Measurements from ENCODE around the gene AGTR2. TPM values are rescaled to one million over a fixed set of nuclear protein-coding genes. Genes with fewer than 3 reads are reported as not detected.
"Not testable (repeated sequence)": the region's sequence is repeated elsewhere in the genome, so short reads cannot be mapped to it uniquely, and the experiment has no call there.

The AGTR2 gene, protein sequence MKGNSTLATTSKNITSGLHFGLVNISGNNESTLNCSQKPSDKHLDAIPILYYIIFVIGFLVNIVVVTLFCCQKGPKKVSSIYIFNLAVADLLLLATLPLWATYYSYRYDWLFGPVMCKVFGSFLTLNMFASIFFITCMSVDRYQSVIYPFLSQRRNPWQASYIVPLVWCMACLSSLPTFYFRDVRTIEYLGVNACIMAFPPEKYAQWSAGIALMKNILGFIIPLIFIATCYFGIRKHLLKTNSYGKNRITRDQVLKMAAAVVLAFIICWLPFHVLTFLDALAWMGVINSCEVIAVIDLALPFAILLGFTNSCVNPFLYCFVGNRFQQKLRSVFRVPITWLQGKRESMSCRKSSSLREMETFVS
- not detected for total RNA-seq

DNA sequence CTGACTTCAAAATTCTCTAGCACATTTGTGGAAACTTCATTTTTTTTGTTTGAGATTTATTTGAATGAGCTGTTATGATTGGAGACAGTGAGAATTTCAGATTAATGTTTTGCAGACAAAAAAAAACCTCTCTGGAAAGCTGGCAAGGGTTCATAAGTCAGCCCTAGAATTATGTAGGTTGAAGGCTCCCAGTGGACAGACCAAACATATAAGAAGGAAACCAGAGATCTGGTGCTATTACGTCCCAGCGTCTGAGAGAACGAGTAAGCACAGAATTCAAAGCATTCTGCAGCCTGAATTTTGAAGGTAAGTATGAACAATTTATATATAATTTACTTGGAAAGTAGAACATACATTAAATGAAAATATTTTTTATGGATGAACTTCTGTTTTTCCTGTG lies at the start of gene AGTR2:
Gene AGTR2 (plus strand): TSS at position 234 of the 400 bp plus-strand sequence. CDS start 1,537 bp downstream, outside the sequence.
- no peaks in the 10 kb centered on the region for H3K27me3 Mint-ChIP-seq
- H3K27ac Mint-ChIP-seq: no peak within 1 kb of the TSS
- H3K4me3 Mint-ChIP-seq: no peak within 1 kb of the TSS
- no peak for DNase-seq
- POLR2A ChIA-PET: no interaction called here
- H3K36me3 Mint-ChIP-seq (ENCODE audit: low read depth): no peaks in the 10 kb centered on the region
- CTCF ChIA-PET: no interaction called here
- H3K4me1 Mint-ChIP-seq: no peaks in the 10 kb centered on the region
- no peaks in the 10 kb centered on the region for H3K9me3 Mint-ChIP-seq

DNA sequence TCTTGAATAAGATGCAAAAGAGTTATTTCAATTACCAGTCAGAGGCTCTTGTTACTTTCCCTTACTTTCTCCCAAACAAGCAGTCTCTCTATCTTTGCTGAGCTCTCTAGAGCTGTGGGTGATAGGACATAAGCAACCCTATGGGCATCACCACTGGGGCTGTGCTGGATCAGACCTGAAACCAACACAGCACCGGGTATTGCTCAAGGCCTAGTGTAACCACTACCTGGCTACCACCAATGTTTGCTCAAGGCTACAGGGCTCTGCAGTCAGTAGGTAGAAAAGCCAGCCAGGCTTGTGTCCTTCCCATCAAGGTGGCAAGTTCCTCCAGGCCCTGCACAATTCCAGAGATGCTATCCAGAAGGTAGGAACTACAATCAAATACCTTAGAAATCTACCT lies 35.3 kb upstream of the AGTR2 start:
- no peak overlapping the region for H3K4me3 Mint-ChIP-seq
- H3K4me1 Mint-ChIP-seq: no peaks in the 10 kb centered on the region
- H3K9me3 Mint-ChIP-seq: no peaks in the 10 kb centered on the region
- no peak for DNase-seq
- no peak overlapping the region for H3K27ac Mint-ChIP-seq
- ChIA-PET CTCF (no interaction called here), POLR2A (no interaction called here)
- no peaks in the 10 kb centered on the region for H3K36me3 Mint-ChIP-seq (ENCODE audit: low read depth)
- no peaks in the 10 kb centered on the region for H3K27me3 Mint-ChIP-seq

DNA sequence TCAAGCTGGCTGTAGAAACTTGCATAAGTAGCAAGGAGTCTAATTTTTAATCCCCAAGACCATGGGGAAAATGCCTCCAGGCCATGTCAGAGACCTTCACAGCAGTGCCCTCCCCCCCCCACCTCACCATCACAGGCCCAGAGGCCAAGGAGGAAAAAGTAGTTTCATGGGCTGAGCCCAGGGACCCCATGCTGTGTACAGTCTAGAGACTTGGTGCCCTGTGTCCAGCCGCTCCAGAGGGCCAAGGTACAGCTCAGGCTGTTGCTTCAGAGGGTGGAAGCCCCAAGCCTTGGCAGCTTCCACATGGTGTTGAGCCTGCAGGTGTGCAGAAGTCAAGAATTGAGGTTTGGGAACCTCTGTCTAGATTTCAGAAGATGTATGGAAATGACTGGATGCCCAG lies 29.3 kb upstream of the AGTR2 start:
- POLR2A ChIA-PET; H3K27ac Mint-ChIP-seq; H3K4me3 Mint-ChIP-seq; DNase-seq; H3K4me1 Mint-ChIP-seq; H3K27me3 Mint-ChIP-seq; H3K9me3 Mint-ChIP-seq; H3K36me3 Mint-ChIP-seq (ENCODE audit: low read depth); CTCF ChIA-PET: not testable (repeated sequence)

DNA sequence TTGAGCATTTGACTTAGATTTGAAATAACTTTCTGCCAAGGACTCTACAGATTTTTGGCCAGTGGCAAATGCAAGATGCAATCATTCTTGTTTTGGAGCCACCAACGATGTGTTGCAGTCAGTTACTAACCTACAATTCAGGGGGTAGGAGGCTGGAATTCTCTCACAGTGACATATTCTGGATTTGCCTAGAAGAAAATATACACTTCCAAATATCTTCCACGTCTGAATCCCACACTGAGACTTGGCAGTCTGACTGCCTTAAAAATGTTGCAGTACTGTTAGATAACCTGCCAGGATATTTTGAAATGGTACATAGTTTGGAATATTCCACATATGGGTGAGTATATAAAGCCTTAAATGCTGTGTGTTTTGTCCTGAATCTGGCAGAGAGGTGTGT lies 27.6 kb upstream of the AGTR2 start:
- POLR2A ChIA-PET: no interaction called here
- Mint-ChIP-seq H3K27me3 (no peaks in the 10 kb centered on the region), H3K9me3 (no peaks in the 10 kb centered on the region), H3K4me3 (no peak overlapping the region), H3K4me1 (no peaks in the 10 kb centered on the region), H3K36me3 (ENCODE audit: low read depth) (no peaks in the 10 kb centered on the region), H3K27ac (no peak overlapping the region)
- no peak for DNase-seq
- CTCF ChIA-PET: no interaction called here

DNA sequence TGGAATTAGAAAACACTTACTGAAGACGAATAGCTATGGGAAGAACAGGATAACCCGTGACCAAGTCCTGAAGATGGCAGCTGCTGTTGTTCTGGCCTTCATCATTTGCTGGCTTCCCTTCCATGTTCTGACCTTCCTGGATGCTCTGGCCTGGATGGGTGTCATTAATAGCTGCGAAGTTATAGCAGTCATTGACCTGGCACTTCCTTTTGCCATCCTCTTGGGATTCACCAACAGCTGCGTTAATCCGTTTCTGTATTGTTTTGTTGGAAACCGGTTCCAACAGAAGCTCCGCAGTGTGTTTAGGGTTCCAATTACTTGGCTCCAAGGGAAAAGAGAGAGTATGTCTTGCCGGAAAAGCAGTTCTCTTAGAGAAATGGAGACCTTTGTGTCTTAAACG lies 2.4 kb downstream of the AGTR2 start:
- H3K9me3 Mint-ChIP-seq: no peaks in the 10 kb centered on the region
- no peak overlapping the region for H3K27ac Mint-ChIP-seq
- no peaks in the 10 kb centered on the region for H3K4me1 Mint-ChIP-seq
- H3K36me3 Mint-ChIP-seq (ENCODE audit: low read depth): no peaks in the 10 kb centered on the region
- no peaks in the 10 kb centered on the region for H3K27me3 Mint-ChIP-seq
- ChIA-PET POLR2A (no interaction called here), CTCF (no interaction called here)
- no peak for DNase-seq
- H3K4me3 Mint-ChIP-seq: no peak overlapping the region

DNA sequence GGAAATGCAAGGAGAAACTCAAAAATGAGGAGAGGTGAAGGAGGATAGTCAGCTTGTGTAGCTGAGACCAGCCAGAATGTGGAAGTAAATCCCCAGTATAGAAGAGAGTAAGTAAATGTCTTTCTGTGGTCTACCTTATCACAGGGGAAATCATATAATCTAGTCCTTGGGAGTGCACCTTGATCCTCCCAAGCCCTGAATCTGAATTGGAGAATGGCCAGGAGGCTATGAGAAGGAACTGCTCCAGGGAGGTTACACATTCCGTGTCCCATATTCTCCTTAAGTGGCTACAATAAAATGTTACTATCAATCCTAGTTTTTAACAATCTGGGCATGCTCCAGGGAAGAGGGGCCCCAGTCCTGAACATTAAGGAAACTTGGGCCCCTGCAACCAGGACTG lies 10.8 kb downstream of the AGTR2 start:
- no peaks in the 10 kb centered on the region for H3K27me3 Mint-ChIP-seq
- no peaks in the 10 kb centered on the region for H3K4me1 Mint-ChIP-seq
- ChIA-PET CTCF (no interaction called here), POLR2A (no interaction called here)
- no peak overlapping the region for H3K4me3 Mint-ChIP-seq
- peaks cover 5% of the 10 kb centered on the region for H3K9me3 Mint-ChIP-seq
- no peak for DNase-seq
- no peaks in the 10 kb centered on the region for H3K36me3 Mint-ChIP-seq (ENCODE audit: low read depth)
- H3K27ac Mint-ChIP-seq: no peak overlapping the region

DNA sequence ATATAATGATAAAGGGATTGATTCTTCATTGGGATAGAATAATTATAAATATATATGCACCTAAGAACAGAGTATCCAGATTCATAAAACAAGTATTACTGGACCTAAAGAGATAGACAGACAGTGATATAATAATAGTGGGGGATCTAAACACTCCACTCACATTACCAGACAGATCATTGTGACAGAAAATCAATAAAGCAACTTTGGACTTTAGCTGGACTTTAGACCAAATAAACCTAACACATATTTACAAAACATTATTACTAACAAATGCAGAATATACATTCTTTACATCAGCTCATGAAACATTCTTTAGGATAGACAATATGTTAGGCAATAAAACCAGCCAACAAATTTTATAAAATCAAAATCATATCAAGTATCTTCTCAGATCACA lies 14.6 kb downstream of the AGTR2 start:
- H3K9me3 Mint-ChIP-seq: peaks cover 3% of the 10 kb centered on the region
- H3K4me3 Mint-ChIP-seq: no peak overlapping the region
- DNase-seq: no peak
- no peaks in the 10 kb centered on the region for H3K27me3 Mint-ChIP-seq
- ChIA-PET POLR2A (no interaction called here), CTCF (no interaction called here)
- H3K27ac Mint-ChIP-seq: no peak overlapping the region
- no peaks in the 10 kb centered on the region for H3K36me3 Mint-ChIP-seq (ENCODE audit: low read depth)
- no peaks in the 10 kb centered on the region for H3K4me1 Mint-ChIP-seq

DNA sequence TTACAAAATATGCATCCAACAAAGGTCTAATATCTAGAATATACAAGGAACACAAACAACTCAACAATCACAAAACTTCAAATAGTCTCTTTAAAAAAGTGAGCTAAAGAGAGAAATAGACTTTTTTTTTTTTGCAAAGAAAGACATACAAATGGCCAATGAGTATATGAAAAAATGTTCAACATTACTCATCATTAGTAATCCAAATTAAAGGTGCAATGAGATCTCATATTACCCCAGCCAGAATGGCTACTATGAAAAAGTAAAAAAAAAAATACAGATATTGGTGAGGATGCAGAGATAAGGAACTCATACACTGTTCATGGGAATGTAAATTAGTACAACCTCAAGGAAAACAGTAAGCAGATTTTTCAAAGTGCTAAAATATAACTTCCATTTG lies 24.1 kb downstream of the AGTR2 start:
- no peak overlapping the region for H3K27ac Mint-ChIP-seq
- no peak overlapping the region for H3K4me3 Mint-ChIP-seq
- no peak for DNase-seq
- no peaks in the 10 kb centered on the region for H3K36me3 Mint-ChIP-seq (ENCODE audit: low read depth)
- H3K27me3 Mint-ChIP-seq: no peaks in the 10 kb centered on the region
- POLR2A ChIA-PET: no interaction called here
- H3K9me3 Mint-ChIP-seq: peaks cover 2% of the 10 kb centered on the region
- no peaks in the 10 kb centered on the region for H3K4me1 Mint-ChIP-seq
- CTCF ChIA-PET: no interaction called here

DNA sequence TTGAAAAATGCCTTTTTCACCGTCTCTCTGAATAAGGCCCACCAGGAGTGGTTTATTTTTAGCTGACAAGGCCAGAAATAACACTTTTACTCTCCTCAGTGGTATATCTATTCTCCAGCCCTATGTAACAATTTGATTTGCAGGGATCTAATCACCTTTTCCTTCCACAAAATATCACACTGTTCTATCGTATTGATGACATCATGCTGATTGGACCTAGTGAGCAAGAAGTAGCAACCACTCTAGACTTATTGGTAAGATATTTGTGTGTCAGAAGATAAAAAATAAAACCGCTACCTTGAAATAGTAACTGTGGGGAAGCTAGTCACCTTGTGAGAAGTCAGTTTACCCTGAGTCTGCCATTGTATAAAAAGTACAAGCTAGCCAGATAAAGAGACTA lies 27.7 kb downstream of the AGTR2 start:
- ChIA-PET POLR2A (no interaction called here), CTCF (no interaction called here)
- H3K27me3 Mint-ChIP-seq: no peaks in the 10 kb centered on the region
- H3K27ac Mint-ChIP-seq: no peak overlapping the region
- no peak overlapping the region for H3K4me3 Mint-ChIP-seq
- no peaks in the 10 kb centered on the region for H3K4me1 Mint-ChIP-seq
- no peak for DNase-seq
- H3K36me3 Mint-ChIP-seq (ENCODE audit: low read depth): no peaks in the 10 kb centered on the region
- no peaks in the 10 kb centered on the region for H3K9me3 Mint-ChIP-seq

DNA sequence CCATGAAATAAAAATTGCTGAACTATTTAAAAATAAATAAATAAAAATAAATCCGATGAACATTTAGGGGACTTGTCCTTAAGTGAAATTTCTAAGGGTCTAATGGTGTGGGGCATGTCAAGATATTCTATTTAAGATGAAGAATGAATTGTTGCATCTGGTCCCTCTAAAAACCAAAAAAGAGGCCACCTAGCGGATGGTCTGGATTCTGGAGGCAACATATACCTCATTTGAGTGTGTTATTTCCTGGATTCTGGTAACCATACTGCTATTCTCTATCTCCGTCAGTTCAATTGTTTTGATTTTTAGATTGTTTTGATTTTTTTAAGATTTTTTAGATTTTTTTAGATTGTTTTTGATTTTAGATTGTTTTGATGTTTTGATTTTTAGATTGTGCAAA lies 28.3 kb downstream of the AGTR2 start:
- no peaks in the 10 kb centered on the region for H3K9me3 Mint-ChIP-seq
- no peaks in the 10 kb centered on the region for H3K4me1 Mint-ChIP-seq
- DNase-seq: no peak
- no peak overlapping the region for H3K4me3 Mint-ChIP-seq
- H3K27ac Mint-ChIP-seq: no peak overlapping the region
- H3K36me3 Mint-ChIP-seq (ENCODE audit: low read depth): no peaks in the 10 kb centered on the region
- ChIA-PET CTCF (no interaction called here), POLR2A (no interaction called here)
- no peaks in the 10 kb centered on the region for H3K27me3 Mint-ChIP-seq

DNA sequence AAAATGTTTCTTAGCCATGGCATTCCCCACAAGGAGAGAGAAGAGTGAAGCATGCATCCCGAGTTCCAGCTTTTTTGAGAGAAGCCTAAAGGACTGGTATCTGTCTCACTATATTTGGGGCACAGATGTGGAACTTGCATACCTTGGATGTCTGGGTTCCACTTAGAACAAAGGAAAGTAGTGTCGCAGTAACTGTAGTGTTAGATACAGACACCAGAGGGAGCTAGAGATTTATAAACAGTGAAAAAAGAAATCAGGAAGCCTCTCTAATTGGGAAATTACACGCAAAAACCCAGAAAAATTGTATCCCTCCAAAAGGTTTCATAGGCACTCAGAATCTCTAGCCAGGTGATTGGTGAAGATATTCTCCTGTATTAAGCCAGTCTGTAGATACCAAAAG lies 34.4 kb downstream of the AGTR2 start:
- H3K27ac Mint-ChIP-seq: no peak overlapping the region
- ChIA-PET CTCF (no interaction called here), POLR2A (no interaction called here)
- no peaks in the 10 kb centered on the region for H3K27me3 Mint-ChIP-seq
- DNase-seq: no peak
- no peaks in the 10 kb centered on the region for H3K4me1 Mint-ChIP-seq
- no peaks in the 10 kb centered on the region for H3K36me3 Mint-ChIP-seq (ENCODE audit: low read depth)
- H3K4me3 Mint-ChIP-seq: no peak overlapping the region
- no peaks in the 10 kb centered on the region for H3K9me3 Mint-ChIP-seq

DNA sequence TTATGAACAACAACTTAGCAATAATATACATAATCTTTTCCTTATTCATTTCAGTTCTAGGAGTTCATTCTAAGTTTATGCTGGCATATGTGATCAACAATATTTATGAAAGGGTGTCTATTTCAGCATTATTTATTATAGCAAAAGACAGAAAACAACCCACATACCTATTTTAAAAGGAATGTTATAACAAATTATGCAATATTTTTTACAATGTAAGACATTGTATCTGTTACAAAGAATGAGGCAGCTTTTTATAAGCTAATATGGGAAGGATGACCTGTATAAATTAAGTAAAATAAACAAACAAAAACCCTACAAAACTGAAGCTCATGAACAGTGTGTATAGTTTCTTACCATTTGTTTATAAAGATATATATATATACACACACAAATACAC lies 42.7 kb downstream of the AGTR2 start:
- H3K36me3 Mint-ChIP-seq (ENCODE audit: low read depth): no peaks in the 10 kb centered on the region
- no peak overlapping the region for H3K27ac Mint-ChIP-seq
- CTCF ChIA-PET: no interaction called here
- H3K4me3 Mint-ChIP-seq: no peak overlapping the region
- DNase-seq: no peak
- H3K9me3 Mint-ChIP-seq: no peaks in the 10 kb centered on the region
- POLR2A ChIA-PET: no interaction called here
- no peaks in the 10 kb centered on the region for H3K4me1 Mint-ChIP-seq
- no peaks in the 10 kb centered on the region for H3K27me3 Mint-ChIP-seq

DNA sequence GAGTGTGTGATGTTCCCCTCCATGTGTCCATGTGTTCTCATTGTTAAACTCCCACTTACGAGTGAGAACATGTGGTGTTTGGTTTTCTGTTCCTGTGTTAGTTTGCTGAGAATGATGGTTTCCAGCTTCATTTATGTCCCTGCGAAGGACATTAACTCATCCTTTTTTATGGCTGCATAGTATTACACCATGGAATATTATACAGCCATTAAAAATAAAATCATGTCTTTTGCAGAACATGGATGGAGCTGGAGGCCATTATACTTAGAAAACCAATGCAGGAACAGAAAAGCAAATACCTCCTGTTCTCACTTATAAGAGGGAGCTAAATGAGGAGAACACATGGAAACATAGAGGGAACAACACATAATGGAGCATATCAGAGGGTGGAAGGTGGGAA lies 46.5 kb downstream of the AGTR2 start:
- CTCF ChIA-PET, POLR2A ChIA-PET: not testable (repeated sequence)

More for the DNA sequence above, 46.5 kb downstream of the AGTR2 start:
- not testable (repeated sequence) for H3K27ac Mint-ChIP-seq; H3K4me1 Mint-ChIP-seq; H3K27me3 Mint-ChIP-seq; DNase-seq; H3K36me3 Mint-ChIP-seq (ENCODE audit: low read depth); H3K4me3 Mint-ChIP-seq; H3K9me3 Mint-ChIP-seq

Measured in activated CD4-positive, alpha-beta memory T cell treated with anti-CD3 and anti-CD28 coated beads, Interleukin-2, amount 10 ng/mL, durations not matched to agents 7 days and 5 days (primary cell).